Measurements from ENCODE around the gene MAPK11.
"Not testable (repeated sequence)": the region's sequence is repeated elsewhere in the genome, so short reads cannot be mapped to it uniquely, and the experiment has no call there.

MAPK11 gene

DNA sequence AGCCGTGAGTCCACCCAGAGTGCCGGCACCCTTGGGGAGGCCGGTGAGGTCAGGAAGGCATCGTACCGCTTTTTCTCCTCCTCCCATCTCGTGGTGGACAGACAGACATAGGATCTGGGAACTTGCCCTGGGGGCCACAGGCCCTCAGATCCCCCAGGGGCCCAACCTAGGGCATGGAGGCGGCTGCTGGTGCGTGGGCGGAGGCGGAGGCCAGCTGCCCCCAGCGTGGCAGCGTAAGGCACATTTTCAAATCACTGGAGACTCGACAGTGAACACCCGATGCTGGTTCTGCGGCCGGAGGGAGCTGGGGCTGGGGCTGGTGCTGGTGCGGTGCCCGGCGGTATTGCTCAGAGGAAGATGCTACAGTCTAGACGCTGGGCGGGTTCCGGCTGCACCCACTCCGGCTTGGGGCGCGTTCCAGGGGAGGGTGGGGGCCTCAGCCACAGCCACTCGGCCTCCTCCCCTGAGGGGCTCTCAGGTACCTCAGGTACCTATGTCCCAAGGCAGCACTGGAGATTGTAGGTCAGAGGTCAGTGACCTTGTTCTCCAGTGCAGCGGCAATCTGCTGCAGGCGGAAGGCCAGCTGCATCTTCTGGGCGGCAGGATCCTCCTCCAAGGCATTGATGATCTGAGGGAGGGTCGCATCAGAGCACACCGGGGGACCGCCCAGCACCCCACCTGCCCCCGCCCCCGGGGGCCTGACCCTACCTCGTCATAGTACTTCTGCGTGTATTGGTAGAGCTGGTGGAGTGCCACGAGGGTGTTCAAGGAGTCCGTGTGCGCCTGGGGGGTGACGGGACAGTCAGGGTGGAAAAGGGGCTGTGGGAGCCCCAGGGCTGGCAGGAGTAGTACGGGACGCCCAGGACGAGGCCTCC is 5.2 kb upstream of the MAPK11 start:
- DNase-seq: no peak

- no peak for DNase-seq
Observed at GRCh38 chr22:50274771-50275170, 4.6 kb upstream of the MAPK11 start.

GRCh38 chr22:50274311-50274710 is 4.1 kb upstream of the MAPK11 start:
- peak; percentile 22 for DNase-seq

DNA sequence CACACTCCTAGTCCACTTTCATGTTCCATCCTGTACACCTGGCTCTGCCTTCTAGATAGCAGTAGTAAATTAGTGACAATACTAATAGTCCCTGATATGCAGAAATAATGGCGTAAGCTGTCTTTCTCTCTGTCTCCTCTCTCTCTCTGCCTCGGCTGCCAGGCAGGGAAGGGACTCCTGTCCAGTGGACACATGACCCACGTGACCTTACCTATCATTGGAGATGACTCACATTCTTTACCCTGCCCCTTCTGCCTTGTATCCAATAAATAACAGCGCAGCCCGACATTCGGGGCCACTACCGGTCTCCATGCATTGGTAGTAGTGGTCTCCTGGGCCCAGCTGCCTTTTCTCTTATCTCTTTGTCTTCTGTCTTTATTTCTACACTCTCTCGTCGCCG is 3.6 kb upstream of the MAPK11 start:
- not testable (repeated sequence) for DNase-seq

DNA sequence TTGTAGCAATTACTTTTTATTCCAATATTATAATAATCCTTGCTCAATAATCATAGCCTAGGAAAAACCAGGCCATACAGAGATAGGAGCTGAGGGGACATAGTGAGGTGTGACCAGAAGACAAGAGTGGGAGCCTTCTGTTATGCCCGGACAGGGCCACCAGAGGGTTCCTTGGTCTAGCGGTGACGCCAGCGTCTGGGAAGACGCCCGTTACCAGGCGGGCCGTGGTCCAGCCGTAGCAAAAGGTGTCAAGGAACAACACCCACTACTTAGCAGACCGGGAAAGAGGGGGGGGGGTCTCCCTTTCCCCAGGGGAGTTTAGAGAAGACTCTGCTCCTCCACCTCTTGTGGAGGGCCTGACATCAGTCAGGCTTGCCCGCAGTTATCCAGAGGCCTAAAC is 3.2 kb upstream of the MAPK11 start:
- DNase-seq: not testable (repeated sequence)

GRCh38 chr22:50272044-50272802 is 2.0 kb upstream of the MAPK11 start:
- DNase-seq: no peak

- no peak for DNase-seq
Observed at GRCh38 chr22:50271519-50271970, 1.4 kb upstream of the MAPK11 start.

GRCh38 chr22:50270666-50271394 is 650 bp upstream of the MAPK11 start:
- DNase-seq: peak; percentile 43

DNA sequence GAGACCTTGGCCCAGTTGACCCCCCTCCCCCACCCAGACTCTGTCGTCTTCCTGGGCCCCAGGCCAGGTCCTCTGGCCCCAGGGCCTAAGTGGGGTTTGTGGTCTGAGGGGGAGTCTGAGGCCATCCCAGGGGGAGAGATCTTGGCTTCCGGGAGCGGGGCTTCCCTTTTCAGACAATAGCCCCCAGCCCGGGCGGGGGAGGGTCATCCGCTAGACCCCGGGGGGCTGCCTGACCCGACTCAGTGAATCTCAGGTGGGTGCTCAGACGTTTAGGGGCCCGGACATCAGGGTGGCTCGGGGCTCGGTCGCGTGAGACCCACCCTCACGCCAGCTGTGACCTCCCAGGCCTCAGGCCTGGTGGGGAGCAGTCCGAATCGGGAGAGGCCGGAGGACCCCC is 609 bp downstream of the MAPK11 start:
- DNase-seq: no peak

GRCh38 chr22:50268655-50269113 is 1.5 kb downstream of the MAPK11 start:
- DNase-seq: no peak

DNA sequence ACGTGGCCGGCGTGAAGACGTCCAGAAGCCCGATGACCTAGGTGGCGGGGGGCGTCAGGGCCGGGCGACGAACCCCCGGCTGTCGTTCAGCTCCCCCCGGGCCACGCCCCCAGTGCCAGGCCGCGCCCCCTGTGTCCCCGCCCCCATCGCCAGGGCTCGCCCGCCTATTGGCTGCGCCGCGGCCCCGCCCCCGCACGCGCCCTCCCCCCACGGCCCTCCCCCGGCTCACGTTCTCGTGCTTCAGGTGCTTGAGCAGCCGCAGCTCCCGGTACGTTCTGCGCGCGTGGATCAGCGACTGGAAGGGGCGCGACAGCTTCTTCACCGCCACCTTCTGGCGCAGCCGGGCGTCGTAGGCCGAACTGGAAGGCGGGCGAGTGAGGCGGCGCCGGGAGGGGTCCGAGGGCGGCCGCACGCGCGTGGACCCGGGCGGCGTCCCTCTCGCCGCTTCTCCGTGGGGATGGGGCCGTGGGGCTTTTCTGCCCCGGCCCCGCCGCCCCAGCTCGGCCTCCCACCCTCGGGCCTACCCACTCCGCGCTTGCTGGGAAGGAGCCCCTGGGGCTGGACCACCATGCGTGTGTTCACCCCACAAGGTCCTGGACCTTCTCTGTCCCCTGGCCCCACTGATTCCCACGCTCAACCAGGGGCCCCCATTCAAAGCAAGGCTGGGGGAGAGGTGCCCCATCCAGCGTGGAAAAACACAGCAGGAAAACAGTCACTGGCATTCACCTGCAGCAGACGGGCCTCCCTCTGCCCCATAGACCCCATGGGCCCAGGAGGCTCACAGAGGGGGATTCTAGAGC is 2.4 kb downstream of the MAPK11 start:
- DNase-seq: no peak

- no peak for DNase-seq
Observed at GRCh38 chr22:50266994-50267393, 3.2 kb downstream of the MAPK11 start.

- DNase-seq: no peak
Observed at GRCh38 chr22:50264946-50265669, 5.1 kb downstream of the MAPK11 start.

- DNase-seq: no peak
Observed at GRCh38 chr22:50264104-50264745, 6.0 kb downstream of the MAPK11 start.

GRCh38 chr22:50262973-50263617 is 7.1 kb downstream of the MAPK11 start:
- DNase-seq: no peak

DNA sequence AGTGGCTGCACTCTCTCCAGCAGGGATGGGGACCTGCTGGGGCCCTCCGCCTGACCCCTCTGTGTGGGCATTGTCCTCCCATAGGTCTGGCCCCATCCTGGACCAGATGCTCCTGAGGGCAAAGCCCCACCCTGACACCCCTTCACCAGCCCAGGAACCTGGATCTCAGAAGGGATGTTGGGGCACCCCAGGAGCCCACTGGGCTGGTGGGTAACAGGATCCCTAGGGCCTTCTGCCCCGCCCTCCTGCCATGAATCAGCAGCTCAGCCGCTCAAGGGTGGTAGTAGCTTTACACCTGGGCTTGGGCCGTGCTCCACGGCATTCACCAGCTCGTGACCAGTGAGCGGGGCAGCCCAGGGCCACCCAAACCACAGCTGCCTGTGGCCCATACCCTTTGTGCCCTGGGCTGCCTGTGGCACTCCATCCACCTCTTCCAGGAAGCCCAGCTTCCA is 7.7 kb downstream of the MAPK11 start:
- no peak for DNase-seq

DNA sequence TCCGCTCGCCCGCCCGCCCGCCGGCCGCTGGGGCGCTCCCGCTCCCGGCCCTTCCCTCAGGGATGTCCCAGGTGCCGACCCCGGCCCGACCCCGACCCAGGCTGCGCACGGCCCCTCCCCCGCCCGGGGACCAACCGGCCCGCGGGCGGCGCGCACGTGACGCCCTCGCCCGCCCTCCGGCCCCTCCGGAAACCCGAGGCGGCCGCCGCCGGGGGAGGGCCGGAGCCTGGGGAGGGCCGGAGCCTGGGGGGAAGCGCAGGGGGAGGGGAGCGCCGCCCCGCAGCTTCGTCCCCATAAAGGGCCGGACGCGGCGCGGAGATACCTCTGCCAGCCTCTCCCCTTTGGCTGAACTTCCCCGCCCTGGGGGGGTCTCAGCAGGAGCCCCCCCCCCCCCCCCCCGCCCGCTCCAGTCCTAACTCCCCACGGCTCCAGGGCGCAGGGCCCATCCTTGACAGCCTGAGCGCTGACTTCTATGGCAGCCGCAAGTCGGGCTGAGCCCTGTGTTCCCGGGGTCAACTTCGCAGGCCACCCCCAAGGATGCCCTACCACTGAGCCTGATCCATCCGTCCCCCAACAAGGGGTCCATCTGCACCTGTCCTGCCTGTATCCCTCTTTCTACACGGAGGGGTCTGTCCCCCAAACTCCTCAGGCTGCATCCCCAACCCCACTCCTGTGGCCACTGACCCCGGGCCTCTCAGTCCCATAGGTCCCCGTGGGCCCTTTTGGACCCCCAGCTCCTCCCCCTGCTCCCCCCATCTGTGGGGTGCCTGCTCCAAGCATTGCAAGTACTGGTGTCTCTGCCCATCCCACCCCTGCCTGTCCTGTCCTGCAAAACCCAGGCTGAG is 8.3 kb downstream of the MAPK11 start, which contains the start of gene MAPK12:
MAPK12 (minus strand) TSS at position 69 of the 845 bp plus-strand sequence. CDS start 174 bp downstream, outside the sequence.
- DNase-seq: no peak

DNA sequence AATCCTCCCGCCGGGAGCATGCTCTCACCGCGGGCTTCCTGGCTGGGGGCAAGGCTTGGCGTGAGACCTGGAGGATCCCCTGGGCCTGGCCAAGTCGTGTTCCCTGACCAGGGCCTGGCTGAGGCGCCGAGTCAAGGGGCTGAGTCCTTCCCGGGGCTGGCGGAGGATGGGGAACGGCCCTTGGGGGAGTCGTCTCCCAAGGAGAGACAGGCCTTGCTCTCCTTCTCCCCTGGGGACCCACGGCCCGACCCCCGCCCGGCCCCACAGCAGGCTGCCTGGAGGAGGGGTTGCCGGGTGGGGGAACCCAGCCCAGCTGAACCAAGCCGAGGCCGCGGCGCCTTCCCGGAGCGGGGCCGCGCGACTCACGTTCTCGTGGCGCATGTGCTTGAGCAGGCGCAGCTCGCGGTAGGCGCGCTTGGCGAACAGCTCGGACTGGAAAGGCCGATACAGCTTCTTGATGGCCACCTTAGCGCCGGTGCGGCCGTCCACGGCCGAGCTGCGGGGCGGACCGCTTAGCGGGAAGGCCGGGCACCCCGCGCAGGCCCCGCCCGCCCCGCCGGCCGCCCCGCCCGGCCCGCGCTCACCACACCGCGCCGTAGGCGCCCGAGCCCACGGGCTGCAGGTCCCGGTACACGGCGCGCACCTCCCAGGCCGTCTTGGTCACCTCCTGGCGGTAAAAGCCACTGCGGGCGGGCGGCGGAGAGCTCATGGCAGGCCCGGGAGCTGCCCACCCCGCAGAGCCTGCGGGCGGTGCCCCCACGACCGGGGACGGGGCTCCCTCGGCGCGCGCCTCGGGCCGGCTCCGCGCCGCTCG is 9.2 kb downstream of the MAPK11 start:
- no peak for DNase-seq

GRCh38 chr22:50260434-50260800 is 9.8 kb downstream of the MAPK11 start:
- no peak for DNase-seq
